ENCODE measurements around the gene PLIN3. TPM values are rescaled to one million over a fixed set of nuclear protein-coding genes. Genes with fewer than 3 reads are reported as not detected.
"Not testable (repeated sequence)": the region's sequence is repeated elsewhere in the genome, so short reads cannot be mapped to it uniquely, and the experiment has no call there.

PLIN3 gene
- polyA plus RNA-seq, 12 donors, result 28.4 to 54.3 (median 33.9) TPM; not detected in 1

GRCh38 chr19:4900879-4901278 is 33.4 kb upstream of the PLIN3 start:
- not testable (repeated sequence) for DNase-seq

DNA sequence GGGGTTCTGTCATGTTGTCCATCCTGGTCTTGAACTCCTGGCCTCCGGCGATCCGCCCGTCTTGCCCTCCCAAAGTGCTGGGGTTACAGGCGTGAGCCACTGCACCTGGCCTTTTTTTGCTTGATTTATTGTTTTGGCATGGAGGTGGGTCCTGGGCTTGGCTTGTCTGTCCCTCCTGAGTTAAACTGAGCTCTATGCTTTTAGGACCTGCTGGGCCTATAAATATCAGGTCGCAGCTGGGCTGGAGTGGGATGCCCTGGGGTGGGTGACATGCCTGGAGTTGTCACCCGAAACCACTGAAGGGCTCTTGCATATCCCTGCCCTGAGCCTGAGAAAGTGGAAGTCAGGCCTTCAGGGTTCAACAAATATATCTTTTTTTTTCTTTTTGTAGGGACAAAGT is 29.7 kb upstream of the PLIN3 start:
- DNase-seq, result no peak

DNA sequence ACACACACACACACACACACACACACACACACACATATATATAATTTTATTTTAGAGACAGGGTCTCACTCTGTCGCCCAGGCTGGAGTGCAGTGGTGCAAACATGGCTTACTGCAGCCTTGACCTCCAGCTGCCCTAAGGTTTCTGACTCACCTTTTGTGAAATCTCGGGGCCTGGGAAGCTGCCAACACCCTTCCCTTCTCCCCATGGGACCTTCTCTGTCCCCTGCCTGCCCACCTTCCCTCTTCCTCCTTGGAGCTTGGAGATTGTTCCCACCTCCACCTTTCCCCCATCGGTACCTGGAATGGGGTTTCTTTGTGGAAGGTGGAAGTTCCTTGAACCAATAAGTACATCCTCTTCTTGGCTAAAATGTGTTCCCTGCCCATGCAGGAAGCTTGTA is 28.9 kb upstream of the PLIN3 start:
- no peak for DNase-seq

DNA sequence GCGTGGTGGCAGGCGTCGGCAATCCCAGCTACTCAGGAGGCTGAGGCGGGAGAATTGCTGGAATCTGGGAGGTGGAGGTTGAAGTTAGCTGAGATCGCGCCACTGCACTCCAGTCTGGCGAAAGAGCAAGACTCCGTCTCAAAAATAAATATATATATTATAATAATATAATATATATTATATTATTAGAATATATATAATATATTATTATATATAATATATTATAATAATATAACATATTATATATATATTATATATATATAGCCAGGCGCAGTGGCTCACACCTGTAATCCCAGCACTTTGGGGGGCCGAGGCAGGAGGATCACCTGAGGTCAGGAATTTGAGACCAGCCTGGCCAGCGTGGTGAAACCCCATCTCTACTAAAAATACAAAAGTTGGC is 25.5 kb upstream of the PLIN3 start:
- DNase-seq, result not testable (repeated sequence)

GRCh38 chr19:4891066-4891465 is 23.6 kb upstream of the PLIN3 start:
- no peak for DNase-seq

- DNase-seq, result no peak
These were observed 21.8 kb upstream of the PLIN3 start for GRCh38 chr19:4889034-4889815.

DNA sequence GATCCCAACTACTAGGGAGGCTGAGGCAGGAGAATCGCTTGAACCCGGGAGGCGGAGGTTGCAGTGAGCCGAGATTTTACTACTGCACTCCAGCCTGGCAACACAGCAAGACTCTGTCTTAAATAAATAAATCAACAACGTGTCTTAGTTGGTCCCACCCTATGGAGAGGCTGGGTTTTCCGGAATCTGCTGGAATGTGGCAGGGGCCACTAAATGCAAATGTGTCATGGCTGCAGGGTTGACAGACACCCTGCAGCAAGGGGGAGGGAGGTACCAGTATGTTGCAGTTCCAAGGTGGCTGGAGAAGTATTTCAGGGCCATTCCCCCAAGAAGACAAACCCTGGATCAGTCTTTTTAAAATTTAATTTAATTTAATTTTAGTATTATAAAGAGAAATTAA is 20.3 kb upstream of the PLIN3 start:
- not testable (repeated sequence) for DNase-seq

GRCh38 chr19:4884993-4885392 is 17.5 kb upstream of the PLIN3 start:
- not testable (repeated sequence) for DNase-seq

DNA sequence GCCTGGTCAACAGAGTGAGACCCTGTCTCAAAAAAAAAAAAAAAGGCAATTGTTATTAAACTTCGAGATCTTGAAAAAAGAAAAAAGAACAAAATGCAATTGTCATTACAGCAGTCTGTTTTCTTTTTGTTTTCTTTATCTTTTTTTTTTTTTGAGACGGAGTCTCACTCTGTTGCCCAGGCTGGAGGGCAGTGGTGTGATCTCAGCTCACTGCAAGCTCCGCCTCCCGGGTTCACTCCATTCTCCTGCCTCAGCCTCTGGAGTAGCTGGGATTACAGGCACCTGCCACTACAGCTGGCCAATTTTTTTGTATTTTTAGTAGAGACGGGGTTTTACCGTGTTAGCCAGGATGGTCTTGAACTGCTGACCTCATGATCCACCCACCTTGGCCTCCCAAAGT is 15.4 kb upstream of the PLIN3 start:
- not testable (repeated sequence) for DNase-seq

- no peak for DNase-seq
These were observed 11.6 kb upstream of the PLIN3 start for GRCh38 chr19:4879041-4879440.

- peak; percentile 12 for DNase-seq
These were observed 11.1 kb upstream of the PLIN3 start for GRCh38 chr19:4878491-4878968.

GRCh38 chr19:4877753-4878490 is 10.5 kb upstream of the PLIN3 start:
- peak; percentile 35 for DNase-seq

DNA sequence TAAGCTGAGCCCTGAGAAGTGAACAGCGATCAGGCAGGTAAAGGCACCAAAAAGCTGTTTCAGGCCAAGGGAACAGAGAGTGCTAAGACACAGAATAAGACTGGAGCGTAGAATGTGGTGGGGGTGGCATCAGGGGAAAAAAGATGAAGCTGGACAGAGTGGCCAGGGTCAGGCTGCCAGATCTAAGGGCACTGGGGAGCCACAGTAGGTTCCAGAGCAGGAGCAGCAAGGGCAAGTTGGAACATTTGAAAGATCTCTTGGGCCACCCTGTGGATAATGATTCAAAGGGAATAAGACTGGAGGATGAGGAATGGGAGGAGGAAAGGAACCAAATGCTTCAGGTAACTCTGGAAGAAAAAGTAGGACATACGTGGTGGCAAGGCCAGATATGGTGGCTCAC is 6.5 kb upstream of the PLIN3 start:
- no peak for DNase-seq

DNA sequence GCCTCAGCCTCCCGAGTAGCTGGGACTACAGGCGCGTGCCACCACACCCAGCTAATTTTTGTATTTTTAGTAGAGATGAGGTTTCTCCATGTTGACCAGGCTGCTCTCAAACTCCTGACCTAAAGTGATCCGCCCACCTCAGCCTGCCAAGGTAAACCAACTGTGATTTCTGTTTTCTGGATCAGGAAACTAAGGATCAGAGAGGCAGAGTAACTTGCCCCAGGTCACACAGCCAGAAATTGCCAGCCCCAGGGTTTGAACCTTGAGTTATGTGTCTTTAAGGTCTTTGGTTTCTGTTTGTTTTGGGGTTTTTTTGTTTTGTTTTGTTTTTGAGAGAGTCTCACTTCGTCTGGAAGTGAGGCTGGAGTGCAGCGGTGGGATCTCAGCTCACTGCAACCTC is 4.2 kb upstream of the PLIN3 start:
- no peak for DNase-seq

- no peak for DNase-seq
These were observed 2.7 kb upstream of the PLIN3 start for GRCh38 chr19:4870025-4870700.

DNA sequence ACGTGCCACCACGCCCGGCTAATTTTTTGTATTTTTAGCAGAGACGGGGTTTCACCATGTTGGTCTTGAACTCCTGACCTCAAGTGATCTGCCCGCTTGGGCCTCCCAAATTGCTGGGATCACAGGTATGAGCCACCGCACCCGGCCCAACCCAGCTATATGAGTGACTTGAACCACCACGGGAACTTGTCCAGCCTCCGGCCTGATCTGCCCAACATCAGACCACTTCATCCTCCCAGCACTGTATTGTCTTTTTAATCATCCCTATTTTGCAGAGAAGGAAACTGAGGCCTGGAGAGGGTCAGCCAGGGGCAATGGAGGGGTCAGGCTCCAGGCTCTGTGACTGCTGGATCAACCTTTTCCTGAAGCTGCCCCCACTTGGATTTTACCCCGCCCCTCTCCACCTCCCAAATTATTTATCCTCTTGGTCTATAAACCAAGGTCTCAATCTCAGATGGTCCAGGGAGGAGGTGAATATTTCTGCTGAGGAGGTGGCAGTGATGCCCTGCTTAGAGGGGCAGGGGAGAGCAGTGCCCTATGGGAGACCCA is 893 bp upstream of the PLIN3 start:
- DNase-seq, result no peak

DNA sequence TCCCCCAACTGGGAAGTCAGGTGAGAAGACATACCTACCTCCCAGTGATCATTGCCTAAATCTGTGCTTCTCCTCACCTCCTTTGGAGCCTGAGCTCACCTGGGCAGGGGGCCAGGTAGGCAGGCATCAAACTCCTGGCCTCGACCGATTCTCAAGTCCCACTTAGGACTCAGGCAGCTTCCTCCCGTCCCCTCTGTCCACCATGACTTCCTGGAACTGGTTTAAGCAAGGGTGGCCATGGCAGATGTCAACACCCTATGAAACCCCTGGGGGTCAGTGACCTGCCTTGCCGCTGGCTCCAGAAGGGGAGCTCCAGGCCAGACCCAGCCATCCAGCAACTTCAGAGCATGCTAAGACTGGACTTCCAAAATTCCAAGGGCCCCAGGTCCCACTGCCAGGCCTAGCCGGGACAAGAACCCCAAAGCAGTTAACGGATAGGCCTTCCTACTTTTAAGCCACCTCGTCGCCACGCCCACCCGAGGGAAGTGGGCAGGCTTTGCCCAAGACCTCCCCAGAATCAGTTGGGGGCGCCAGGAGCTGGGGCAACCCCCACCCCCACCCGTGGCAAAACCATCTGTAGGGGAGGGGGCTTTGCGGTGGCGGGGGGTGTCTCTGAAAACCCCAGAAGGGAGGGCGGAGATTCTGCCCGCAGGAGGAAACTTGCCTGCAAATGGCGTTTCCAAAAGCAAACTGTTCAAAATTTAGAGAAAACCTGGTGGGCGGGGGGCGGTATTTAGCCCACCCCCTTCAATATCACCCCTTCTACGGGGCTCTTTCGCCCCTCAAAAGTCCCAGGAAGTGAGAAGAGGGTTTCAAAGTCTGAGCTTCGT is 657 bp downstream of the PLIN3 start:
- peak; percentile 55 for DNase-seq

- no peak for DNase-seq
These were observed 6.3 kb downstream of the PLIN3 start for GRCh38 chr19:4861147-4861546.

- DNase-seq, result no peak
These were observed 7.8 kb downstream of the PLIN3 start for GRCh38 chr19:4859697-4860096.

- not testable (repeated sequence) for DNase-seq
These were observed 11.0 kb downstream of the PLIN3 start for GRCh38 chr19:4856468-4856867.

- DNase-seq, result not testable (repeated sequence)
These were observed 14.0 kb downstream of the PLIN3 start for GRCh38 chr19:4853506-4853905.
